Measurements from ENCODE around the gene EXD3. TPM values are rescaled to one million over a fixed set of nuclear protein-coding genes. Genes with fewer than 3 reads are reported as not detected.
"Not testable (repeated sequence)": the region's sequence is repeated elsewhere in the genome, so short reads cannot be mapped to it uniquely, and the experiment has no call there.

EXD3 gene
- total RNA-seq, 1 donor from 2014 or later: 8.1 TPM

- peak; percentile 5 for ATAC-seq
Observed at GRCh38 chr9:137411260-137411644, 11.7 kb downstream of the EXD3 start.

- ATAC-seq: no peak
Observed at GRCh38 chr9:137410891-137411249, 12.1 kb downstream of the EXD3 start.

- not testable (repeated sequence) for ATAC-seq
Observed at GRCh38 chr9:137410236-137410890, 12.6 kb downstream of the EXD3 start.

GRCh38 chr9:137409515-137409914, 13.4 kb downstream of the EXD3 start:
- ATAC-seq: no peak

GRCh38 chr9:137408651-137409405, 14.1 kb downstream of the EXD3 start:
- ATAC-seq: no peak

- ATAC-seq: peak; percentile 3
Observed at GRCh38 chr9:137407590-137408300, 15.2 kb downstream of the EXD3 start.

- peak; percentile 75 for ATAC-seq
Observed at GRCh38 chr9:137406876-137407589, 15.9 kb downstream of the EXD3 start.

- ATAC-seq: no peak
Observed at GRCh38 chr9:137406085-137406760, 16.7 kb downstream of the EXD3 start.

GRCh38 chr9:137405677-137406081, 17.3 kb downstream of the EXD3 start:
- ATAC-seq: no peak

GRCh38 chr9:137404961-137405567, 17.9 kb downstream of the EXD3 start:
- ATAC-seq: no peak

GRCh38 chr9:137403269-137403668, 19.7 kb downstream of the EXD3 start:
- ATAC-seq: no peak

- ATAC-seq: no peak
Observed at GRCh38 chr9:137402746-137403145, 20.2 kb downstream of the EXD3 start.

GRCh38 chr9:137398561-137399468, 24.1 kb downstream of the EXD3 start:
- ATAC-seq: peak; percentile 31

GRCh38 chr9:137397675-137398423, 25.1 kb downstream of the EXD3 start:
- no peak for ATAC-seq

GRCh38 chr9:137396634-137397367, 26.2 kb downstream of the EXD3 start:
- peak; percentile 22 for ATAC-seq

GRCh38 chr9:137396227-137396626, 26.7 kb downstream of the EXD3 start:
- ATAC-seq: no peak

- ATAC-seq: no peak
Observed at GRCh38 chr9:137395666-137396010, 27.3 kb downstream of the EXD3 start.

- no peak for ATAC-seq
Observed at GRCh38 chr9:137394866-137395665, 27.9 kb downstream of the EXD3 start.

Data from esophagus mucosa (tissue), 1 donor.